Psoas muscle (tissue), 8 donors: Measurements from ENCODE around the gene RABGAP1L. TPM values are rescaled to one million over a fixed set of nuclear protein-coding genes. Genes with fewer than 3 reads are reported as not detected.
A peak's percentile ranks its signal among the peaks of the same experiment; 100 is the strongest.
"Not testable (repeated sequence)": the region's sequence is repeated elsewhere in the genome, so short reads cannot be mapped to it uniquely, and the experiment has no call there.

Experiments
- ATAC-seq, 4 donors: fragments of 200-7000 bp; cut with Tn5 transposase; one replicate each; pipeline ENCODE4 v1.9.1; 2020; ENCODE audit warnings: moderate library complexity in 3 of 4, mild to moderate bottlenecking in 2 of 4
- DNase-seq, 2 donors: peaks; one replicate each; pipeline ENCODE4 v3.0.0-alpha.2; 2020
- H3K27ac ChIP-seq: fragments of 200-600 bp; one replicate; pipeline ENCODE4 v1.8.0; 2022
- H3K27me3 ChIP-seq, 3 donors: fragments of 200-600 bp in 1 of 3; one replicate each; pipeline versions ENCODE4 v1.6.1 to v1.8.0; 2013 to 2022; ENCODE audit warnings: low read length in 2 of 3, mild to moderate bottlenecking in 2 of 3, moderate library complexity in 1 of 3; ENCODE audit not compliant: insufficient read depth in 3 of 3
- H3K36me3 ChIP-seq, 2 donors: fragments of 200-600 bp in 1 of 2; one replicate each; pipeline versions ENCODE4 v1.6.1 to v1.8.0; 2013 to 2022; ENCODE audit warnings: low read depth in 1 of 2, mild to moderate bottlenecking in 1 of 2, moderate library complexity in 1 of 2; ENCODE audit not compliant: insufficient read depth in 1 of 2
- H3K4me1 ChIP-seq: fragments of 200-600 bp; one replicate; pipeline ENCODE4 v1.8.0; 2022
- H3K4me3 ChIP-seq: fragments of 200-600 bp; one replicate; pipeline ENCODE4 v1.8.0; 2022; ENCODE audit warnings: mild to moderate bottlenecking
- H3K9me3 ChIP-seq: fragments of 200-600 bp; one replicate; pipeline ENCODE4 v1.8.0; 2022
- WGBS, 3 donors: extraction: QIAGEN DNeasy Blood & Tissue Kit; methylation state at CpG; one replicate each; pipeline versions ENCODE4 v1.1.6 to v1.1.7; 2013; 5-methylcytosine and 5-hydroxymethylcytosine counted together
- intact Hi-C, 2 donors: fragments of 100-400 bp; cut with DNase I; formaldehyde crosslinking; loops; one replicate each; pipeline versions ENCODE4 v1.11.0 to v1.14.2; 2022
- polyA plus RNA-seq, 3 donors: library from polyadenylated mRNA; stranded (reverse); fragments of 200-250 nt; gene quantifications; one replicate each; pipeline ENCODE4 v1.2.3, GENCODE V29; 2013
- total RNA-seq, 4 donors: library from RNA; stranded (reverse); fragmentation: NEBNext Ultra II Directional in 2 of 4; extraction: Animal tissue kit (Norgen Biotek cat#: 25700) in 2 of 4; gene quantifications; one replicate each; pipeline versions ENCODE4 v1.2.1 to v1.2.4, GENCODE V29; 2021 to 2023
- TF ChIP-seq, protein P1 (sequence below): fragments of 200-600 bp; IDR thresholded peaks from one replicate; pipeline ENCODE4 v1.8.0; 2022; ENCODE audit warnings: antibody characterized with exemption
- donor health status: healthy with polysubstance abuse.
- donor health status: DM: no; HTN: no; CAD: no; lungs with moderate emphysema.
- donor health status: Bipolar disorder and iron deficiency.
- donor health status: healthy.
- donor health status: DM: yes; HTN: yes; CAD: no.
- donor health status: DM: no; HTN: no; CAD: no.
- donor health status: DM: no; HTN: no; CAD: no.
- donor health status: DM: yes; HTN: yes; CAD: no.

The RABGAP1L gene
- total and polyA plus RNA-seq, 7 donors, result 2.9 to 14.4 (median 8.7) TPM

GRCh38 chr1:174244017-174244416, 84.7 kb downstream of the RABGAP1L start:
- 62 to 80% (median 76%) methylated on average over 5 of the region's 5 CpGs for WGBS, 3 donors
- TF ChIP-seq, protein P1, sequence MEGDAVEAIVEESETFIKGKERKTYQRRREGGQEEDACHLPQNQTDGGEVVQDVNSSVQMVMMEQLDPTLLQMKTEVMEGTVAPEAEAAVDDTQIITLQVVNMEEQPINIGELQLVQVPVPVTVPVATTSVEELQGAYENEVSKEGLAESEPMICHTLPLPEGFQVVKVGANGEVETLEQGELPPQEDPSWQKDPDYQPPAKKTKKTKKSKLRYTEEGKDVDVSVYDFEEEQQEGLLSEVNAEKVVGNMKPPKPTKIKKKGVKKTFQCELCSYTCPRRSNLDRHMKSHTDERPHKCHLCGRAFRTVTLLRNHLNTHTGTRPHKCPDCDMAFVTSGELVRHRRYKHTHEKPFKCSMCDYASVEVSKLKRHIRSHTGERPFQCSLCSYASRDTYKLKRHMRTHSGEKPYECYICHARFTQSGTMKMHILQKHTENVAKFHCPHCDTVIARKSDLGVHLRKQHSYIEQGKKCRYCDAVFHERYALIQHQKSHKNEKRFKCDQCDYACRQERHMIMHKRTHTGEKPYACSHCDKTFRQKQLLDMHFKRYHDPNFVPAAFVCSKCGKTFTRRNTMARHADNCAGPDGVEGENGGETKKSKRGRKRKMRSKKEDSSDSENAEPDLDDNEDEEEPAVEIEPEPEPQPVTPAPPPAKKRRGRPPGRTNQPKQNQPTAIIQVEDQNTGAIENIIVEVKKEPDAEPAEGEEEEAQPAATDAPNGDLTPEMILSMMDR, result no peak
- Histone ChIP-seq H3K4me1 (no peaks in the 10 kb centered on the region), H3K9me3 (no peaks in the 10 kb centered on the region), H3K27me3 (no peaks in the 10 kb centered on the region), H3K4me3 (no peak overlapping the region), H3K27ac (no peak overlapping the region), H3K36me3 (peaks cover 0 to 34% of the 10 kb centered on the region in 2 donors)
- DNase-seq (no peak), ATAC-seq (no peak)
- intact Hi-C loops, result no loop called here

DNA sequence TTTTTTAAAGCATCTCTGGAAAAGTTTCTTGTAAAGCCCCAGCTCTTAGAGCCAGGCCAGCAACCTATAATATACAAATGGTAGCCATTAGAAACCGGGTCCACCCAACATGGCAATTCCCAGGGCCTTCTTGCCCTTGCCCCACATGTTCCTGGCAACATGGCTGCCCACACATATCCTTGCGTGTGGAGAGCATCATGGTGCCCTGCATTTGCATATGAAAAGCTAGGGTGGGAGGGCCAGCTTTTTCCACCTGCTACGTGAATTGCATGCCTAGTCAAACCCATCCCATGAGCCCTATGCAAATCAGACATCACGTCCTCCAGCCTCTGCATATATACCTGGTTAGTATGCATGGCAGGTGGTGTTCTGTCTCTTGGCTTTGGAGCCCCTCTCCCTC, 88.2 kb downstream of the RABGAP1L start:
- WGBS, 3 donors, result 92 to 95% (median 93%) methylated on average over 4 of the region's 4 CpGs
- Histone ChIP-seq H3K9me3 (no peaks in the 10 kb centered on the region), H3K4me3 (no peak overlapping the region), H3K27me3 (no peaks in the 10 kb centered on the region), H3K36me3 (peaks cover 0 to 32% of the 10 kb centered on the region in 2 donors), H3K4me1 (no peaks in the 10 kb centered on the region), H3K27ac (no peak overlapping the region)
- ATAC-seq, result no peak
- intact Hi-C loops, result no loop called here
- TF ChIP-seq, protein P1, result no peak
- no peak for DNase-seq

DNA sequence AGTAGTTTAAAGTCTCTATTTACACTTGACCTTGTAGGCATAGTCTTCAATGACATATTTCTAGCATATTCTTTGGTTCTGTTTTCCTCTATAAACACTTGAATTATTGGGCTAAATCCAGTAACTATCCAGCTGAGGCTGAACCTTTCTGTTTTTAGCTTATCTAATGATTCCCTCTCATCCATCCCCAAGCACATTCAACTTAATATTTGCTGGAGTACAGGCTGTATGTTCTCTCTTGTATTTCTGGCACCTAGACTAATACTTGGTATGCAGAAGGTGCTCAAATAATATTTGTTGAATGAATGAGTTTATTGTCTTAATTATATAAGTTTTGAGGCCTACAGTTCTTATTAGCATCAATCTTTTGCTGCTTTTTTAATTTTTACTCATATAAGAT, 88.7 kb downstream of the RABGAP1L start:
- H3K27me3 ChIP-seq, result no peaks in the 10 kb centered on the region
- peaks cover 0 to 29% of the 10 kb centered on the region in 2 donors for H3K36me3 ChIP-seq
- no peak overlapping the region for H3K27ac ChIP-seq
- DNase-seq, result no peak
- H3K4me3 ChIP-seq, result no peak overlapping the region
- TF ChIP-seq, protein P1, result no peak
- no peak for ATAC-seq
- H3K9me3 ChIP-seq, result no peaks in the 10 kb centered on the region
- H3K4me1 ChIP-seq, result no peaks in the 10 kb centered on the region
- intact Hi-C loops, result no loop called here

DNA sequence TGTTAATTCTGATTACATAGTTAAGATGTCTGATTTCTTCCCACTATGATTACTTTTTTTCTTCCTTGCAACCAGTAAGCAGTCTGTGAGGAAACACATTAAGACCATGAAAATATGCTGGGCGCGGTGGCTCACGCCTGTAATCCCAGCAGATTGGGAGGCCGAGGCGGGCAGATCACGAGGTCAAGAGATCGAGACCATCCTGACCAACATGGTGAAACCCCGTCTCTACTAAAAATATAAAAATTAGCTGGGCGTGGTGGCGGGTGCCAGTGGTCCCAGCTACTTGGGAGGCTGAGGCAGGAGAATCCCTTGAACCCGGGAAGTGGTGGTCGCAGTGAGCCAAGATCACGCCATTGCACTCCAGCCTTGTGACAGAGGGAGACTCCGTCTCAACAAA, 97.1 kb downstream of the RABGAP1L start:
- DNase-seq, intact Hi-C loops, H3K4me1 ChIP-seq, H3K27ac ChIP-seq, H3K4me3 ChIP-seq, H3K27me3 ChIP-seq, ATAC-seq, H3K9me3 ChIP-seq: not testable (repeated sequence)
- H3K36me3 ChIP-seq, result peaks cover 0 to 13% of the 10 kb centered on the region in 2 donors
- WGBS, 3 donors, result 97 to 99% (median 98%) methylated on average over 14 of the region's 14 CpGs

GRCh38 chr1:174258148-174258550, 98.8 kb downstream of the RABGAP1L start:
- Histone ChIP-seq H3K4me1 (no peaks in the 10 kb centered on the region), H3K27me3 (no peaks in the 10 kb centered on the region), H3K27ac (no peak overlapping the region), H3K4me3 (no peak overlapping the region), H3K9me3 (no peaks in the 10 kb centered on the region), H3K36me3 (peaks cover 0 to 8% of the 10 kb centered on the region in 2 donors)
- DNase-seq (no peak), ATAC-seq (peak in 1 of 4 donors; percentile 49)
- 56 to 63% (median 60%) methylated on average over 1 of the region's 1 CpG for WGBS, 3 donors
- intact Hi-C loops, result loop anchor here in 1 of 2 donors (1.0 kb wide), 1 partner anchor 486 kb away; no protein-coding TSS in a partner anchor
- TF ChIP-seq, protein P1, result peak; percentile 50
